ENCODE results near the gene LAD1.

LAD1 gene

GRCh38 chr1:201399018-201399351, at the start of gene LAD1:
Gene LAD1, minus strand, starts transcription at chr1:201399324. Its CDS starts 18 bp downstream, at chr1:201399306.
- in situ Hi-C loops (cut with HindIII; ENCODE audit: low sequenced_read_pairs), result no loop called here

- in situ Hi-C loops (cut with HindIII; ENCODE audit: low sequenced_read_pairs), result no loop called here
Measured at GRCh38 chr1:201447903-201448871, 49.1 kb upstream of the LAD1 start.

- in situ Hi-C loops (cut with HindIII; ENCODE audit: low sequenced_read_pairs), result no loop called here
Measured at GRCh38 chr1:201445310-201445709, 46.2 kb upstream of the LAD1 start.

- in situ Hi-C loops (cut with HindIII; ENCODE audit: low sequenced_read_pairs), result no loop called here
Measured at GRCh38 chr1:201444792-201445191, 45.7 kb upstream of the LAD1 start.

- in situ Hi-C loops (cut with HindIII; ENCODE audit: low sequenced_read_pairs), result no loop called here
Measured at GRCh38 chr1:201443747-201444146, 44.6 kb upstream of the LAD1 start.

- in situ Hi-C loops (cut with HindIII; ENCODE audit: low sequenced_read_pairs), result loop anchor here (10.0 kb wide), 1 partner anchor 78 kb away; no protein-coding TSS in a partner anchor
Measured at GRCh38 chr1:201436969-201437368, 37.8 kb upstream of the LAD1 start.

GRCh38 chr1:201436393-201436792, 37.3 kb upstream of the LAD1 start:
- in situ Hi-C loops (cut with HindIII; ENCODE audit: low sequenced_read_pairs), result loop anchor here (10.0 kb wide), 1 partner anchor 78 kb away; no protein-coding TSS in a partner anchor

- in situ Hi-C loops (cut with HindIII; ENCODE audit: low sequenced_read_pairs), result loop anchor here (10.0 kb wide), 1 partner anchor 81 kb away; no protein-coding TSS in a partner anchor
Measured at GRCh38 chr1:201434266-201434665, 35.1 kb upstream of the LAD1 start.

- in situ Hi-C loops (cut with HindIII; ENCODE audit: low sequenced_read_pairs), result loop anchor here (10.0 kb wide), 1 partner anchor 81 kb away; no protein-coding TSS in a partner anchor
Measured at GRCh38 chr1:201433609-201434008, 34.5 kb upstream of the LAD1 start.

- in situ Hi-C loops (cut with HindIII; ENCODE audit: low sequenced_read_pairs), result loop anchor here (10.0 kb wide), 1 partner anchor 84 kb away; no protein-coding TSS in a partner anchor
Measured at GRCh38 chr1:201430776-201431175, 31.7 kb upstream of the LAD1 start.

GRCh38 chr1:201429736-201430501, 30.8 kb upstream of the LAD1 start:
- in situ Hi-C loops (cut with HindIII; ENCODE audit: low sequenced_read_pairs), result loop anchor here (10.0 kb wide), 1 partner anchor 85 kb away; no protein-coding TSS in a partner anchor

GRCh38 chr1:201427963-201428362, 28.8 kb upstream of the LAD1 start:
- in situ Hi-C loops (cut with HindIII; ENCODE audit: low sequenced_read_pairs), result no loop called here

- in situ Hi-C loops (cut with HindIII; ENCODE audit: low sequenced_read_pairs), result no loop called here
Measured at GRCh38 chr1:201426479-201427310, 27.6 kb upstream of the LAD1 start.

GRCh38 chr1:201424146-201424545, 25.0 kb upstream of the LAD1 start:
- in situ Hi-C loops (cut with HindIII; ENCODE audit: low sequenced_read_pairs), result no loop called here

- in situ Hi-C loops (cut with HindIII; ENCODE audit: low sequenced_read_pairs), result no loop called here
Measured at GRCh38 chr1:201423655-201424054, 24.5 kb upstream of the LAD1 start.

GRCh38 chr1:201422436-201423030, 23.4 kb upstream of the LAD1 start:
- in situ Hi-C loops (cut with HindIII; ENCODE audit: low sequenced_read_pairs), result no loop called here

GRCh38 chr1:201422026-201422425, 22.9 kb upstream of the LAD1 start:
- in situ Hi-C loops (cut with HindIII; ENCODE audit: low sequenced_read_pairs), result no loop called here

GRCh38 chr1:201421041-201421440, 21.9 kb upstream of the LAD1 start:
- in situ Hi-C loops (cut with HindIII; ENCODE audit: low sequenced_read_pairs), result no loop called here

- in situ Hi-C loops (cut with HindIII; ENCODE audit: low sequenced_read_pairs), result no loop called here
Measured at GRCh38 chr1:201420608-201421002, 21.5 kb upstream of the LAD1 start.

Measured in DLD1 (cell line).